Measurements from ENCODE around the gene PTPN22. TPM values are rescaled to one million over a fixed set of nuclear protein-coding genes. Genes with fewer than 3 reads are reported as not detected.

Gene PTPN22
- total RNA-seq, 4 donors from 2014 or later = 1.1 to 5.7 (median 1.9) TPM

DNA sequence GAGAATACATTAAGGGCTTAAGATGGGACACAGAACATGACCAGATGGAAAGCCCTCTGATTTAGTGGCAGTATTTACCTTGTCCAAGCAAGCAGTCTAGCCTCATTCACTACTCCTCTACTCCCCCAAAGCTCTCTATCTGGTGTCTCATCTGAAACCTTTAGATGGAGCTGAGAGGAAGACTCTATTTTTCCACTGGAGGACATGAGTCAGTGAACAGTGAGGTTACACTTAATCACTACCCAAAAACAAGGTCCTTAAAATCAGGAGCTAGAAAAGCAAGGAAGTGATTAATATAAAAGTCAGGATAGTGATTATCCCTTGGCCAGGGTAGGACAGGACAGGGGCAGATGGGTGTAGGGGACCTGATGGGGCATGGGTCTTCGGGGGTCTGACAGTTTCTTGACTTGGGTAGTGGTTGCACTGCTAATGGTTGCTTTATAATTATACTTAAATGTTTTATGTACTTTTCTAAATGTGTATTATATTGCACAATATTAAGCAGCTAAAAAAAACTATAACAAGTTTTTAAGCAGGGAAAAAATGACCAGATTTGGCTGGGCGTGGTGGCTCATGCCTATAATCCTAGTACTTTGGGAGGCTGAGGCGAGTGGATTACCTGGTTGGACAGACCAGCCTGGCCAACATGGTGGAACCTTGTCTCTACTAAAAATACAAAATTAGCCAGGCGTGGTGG lies 3.0 kb downstream of the PTPN22 start:
- Histone ChIP-seq H3K27me3 (no peaks in the 10 kb centered on the region), H3K36me3 (no peaks in the 10 kb centered on the region), H3K4me1 (peaks cover 6 to 35% (median 10%) of the 10 kb centered on the region in 3 donors), H3K27ac (peak overlapping the region in 2 of 4 donors; percentile 2 to 56), H3K9me3 (no peaks in the 10 kb centered on the region), H3K4me3 (no peak overlapping the region)
- no peak for DNase-seq
- TF ChIP-seq POLR2A (IDR thresholded peaks at IDR 0.05) = no peak
- TF ChIP-seq, protein P1, sequence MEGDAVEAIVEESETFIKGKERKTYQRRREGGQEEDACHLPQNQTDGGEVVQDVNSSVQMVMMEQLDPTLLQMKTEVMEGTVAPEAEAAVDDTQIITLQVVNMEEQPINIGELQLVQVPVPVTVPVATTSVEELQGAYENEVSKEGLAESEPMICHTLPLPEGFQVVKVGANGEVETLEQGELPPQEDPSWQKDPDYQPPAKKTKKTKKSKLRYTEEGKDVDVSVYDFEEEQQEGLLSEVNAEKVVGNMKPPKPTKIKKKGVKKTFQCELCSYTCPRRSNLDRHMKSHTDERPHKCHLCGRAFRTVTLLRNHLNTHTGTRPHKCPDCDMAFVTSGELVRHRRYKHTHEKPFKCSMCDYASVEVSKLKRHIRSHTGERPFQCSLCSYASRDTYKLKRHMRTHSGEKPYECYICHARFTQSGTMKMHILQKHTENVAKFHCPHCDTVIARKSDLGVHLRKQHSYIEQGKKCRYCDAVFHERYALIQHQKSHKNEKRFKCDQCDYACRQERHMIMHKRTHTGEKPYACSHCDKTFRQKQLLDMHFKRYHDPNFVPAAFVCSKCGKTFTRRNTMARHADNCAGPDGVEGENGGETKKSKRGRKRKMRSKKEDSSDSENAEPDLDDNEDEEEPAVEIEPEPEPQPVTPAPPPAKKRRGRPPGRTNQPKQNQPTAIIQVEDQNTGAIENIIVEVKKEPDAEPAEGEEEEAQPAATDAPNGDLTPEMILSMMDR (IDR thresholded peaks at IDR 0.05) = no peak
- intact Hi-C loops (cut with DNase I) = no loop called here
- WGBS, 2 donors = 76 to 77% methylated on average over 4 of the region's 4 CpGs

DNA sequence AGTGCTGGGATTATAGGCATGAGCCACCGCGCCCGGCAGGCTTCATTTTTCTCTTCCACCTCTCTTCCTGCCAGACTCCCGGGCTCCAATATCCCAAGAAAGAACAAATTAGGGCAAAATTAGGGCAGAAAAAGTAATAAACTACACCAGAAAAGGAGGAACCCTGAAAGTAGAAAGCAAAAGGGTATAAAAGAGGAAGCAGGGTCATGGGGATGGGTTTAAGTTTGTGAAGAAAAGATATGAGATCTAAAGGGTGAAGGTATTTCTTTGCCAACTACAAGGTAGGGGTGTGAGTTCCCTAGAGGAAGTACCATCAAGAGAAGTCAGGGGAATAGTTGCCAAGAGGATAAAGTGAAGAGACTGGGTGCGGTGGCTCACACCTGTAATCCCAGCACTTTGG lies 9.9 kb downstream of the PTPN22 start:
- intact Hi-C loops (cut with DNase I) = no loop called here
- 64 to 73% methylated on average over 1 to 5 of the region's 5 CpGs for WGBS, 2 donors
- Histone ChIP-seq H3K9me3 (no peaks in the 10 kb centered on the region), H3K4me3 (no peak overlapping the region), H3K27me3 (no peaks in the 10 kb centered on the region), H3K4me1 (peaks cover 0 to 21% (median 0%) of the 10 kb centered on the region in 3 donors), H3K27ac (no peak overlapping the region), H3K36me3 (no peaks in the 10 kb centered on the region)
- no peak for DNase-seq
- TF ChIP-seq POLR2A (IDR thresholded peaks at IDR 0.05) = no peak
- TF ChIP-seq, protein P1 (IDR thresholded peaks at IDR 0.05) = no peak

DNA sequence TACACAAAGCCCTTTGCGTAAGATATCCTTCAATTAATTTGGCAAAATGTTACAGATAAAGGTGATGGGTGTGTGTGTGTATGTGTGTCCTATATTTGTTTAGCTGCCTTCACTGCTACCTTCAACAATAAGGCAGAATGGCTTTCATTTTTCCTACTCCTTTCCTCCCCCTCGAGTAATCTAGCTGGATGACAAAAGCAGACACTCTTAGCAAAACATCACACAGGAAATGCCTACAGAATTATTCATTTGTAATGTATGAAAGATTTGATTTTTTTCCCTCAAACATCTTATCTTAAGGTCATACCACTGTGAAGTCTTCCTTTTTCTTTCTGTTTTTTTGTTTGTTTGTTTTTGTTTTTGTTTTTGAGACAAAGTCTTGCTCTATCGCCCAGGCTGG lies 10.6 kb downstream of the PTPN22 start:
- DNase-seq = no peak
- Histone ChIP-seq H3K27ac (no peak overlapping the region), H3K9me3 (no peaks in the 10 kb centered on the region), H3K27me3 (no peaks in the 10 kb centered on the region), H3K4me3 (no peak overlapping the region), H3K36me3 (no peaks in the 10 kb centered on the region), H3K4me1 (peaks cover 0 to 27% (median 5%) of the 10 kb centered on the region in 3 donors)
- intact Hi-C loops (cut with DNase I) = no loop called here
- TF ChIP-seq POLR2A (IDR thresholded peaks at IDR 0.05) = no peak
- TF ChIP-seq, protein P1 (IDR thresholded peaks at IDR 0.05) = no peak
- 42 to 57% methylated on average over 3 of the region's 3 CpGs for WGBS, 2 donors

DNA sequence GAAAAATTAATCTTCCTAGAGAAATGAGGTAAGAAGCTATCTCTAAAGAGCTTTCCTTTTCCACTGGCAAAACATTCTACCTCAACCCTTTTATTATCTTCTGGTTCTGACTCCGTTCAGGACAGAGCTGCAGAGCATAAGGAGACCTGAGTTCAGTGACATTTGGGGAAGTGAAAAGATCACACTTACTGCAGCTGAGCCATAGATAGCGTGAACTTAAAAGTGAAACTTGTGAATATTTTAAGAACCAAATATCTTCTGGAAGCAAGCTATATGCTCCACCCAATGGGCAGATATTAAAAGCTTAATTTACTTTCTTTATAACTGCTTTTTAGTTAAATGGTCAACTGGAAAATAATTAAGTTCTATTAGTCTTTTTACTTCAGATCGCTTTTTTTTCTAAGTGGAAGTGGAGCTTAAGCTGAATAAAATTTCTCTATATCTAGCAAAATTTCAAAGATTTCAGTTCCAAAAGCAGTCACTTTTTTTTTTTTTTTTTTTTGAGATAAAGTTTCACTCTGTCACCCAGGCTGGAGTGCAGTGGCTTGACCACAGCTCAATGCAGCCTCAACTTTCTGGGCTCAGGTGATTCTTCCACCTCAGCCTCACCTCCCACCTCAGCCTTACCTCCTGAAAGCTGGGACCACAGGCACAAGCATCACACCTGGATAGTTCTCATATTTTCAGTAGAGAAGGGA lies 11.9 kb downstream of the PTPN22 start:
- H3K27ac ChIP-seq = no peak overlapping the region

More for the DNA sequence above, 11.9 kb downstream of the PTPN22 start:
- H3K4me1 ChIP-seq = peaks cover 0 to 38% (median 5%) of the 10 kb centered on the region in 3 donors
- TF ChIP-seq, protein P1 (IDR thresholded peaks at IDR 0.05) = no peak
- no peak for TF ChIP-seq POLR2A (IDR thresholded peaks at IDR 0.05)
- intact Hi-C loops (cut with DNase I) = no loop called here
- no peaks in the 10 kb centered on the region for H3K36me3 ChIP-seq
- DNase-seq = no peak
- no peaks in the 10 kb centered on the region for H3K9me3 ChIP-seq
- WGBS, 2 donors = 56 to 75% methylated on average over 3 of the region's 3 CpGs
- H3K27me3 ChIP-seq = no peaks in the 10 kb centered on the region
- H3K4me3 ChIP-seq = no peak overlapping the region
